Muscle of back (tissue), 11 donors: ENCODE results near the gene FRAS1. TPM values are rescaled to one million over a fixed set of nuclear protein-coding genes. Genes with fewer than 3 reads are reported as not detected.
"Not testable (repeated sequence)": the region's sequence is repeated elsewhere in the genome, so short reads cannot be mapped to it uniquely, and the experiment has no call there.

Experiments
- DNase-seq, 3 donors: peaks; one replicate each; pipeline versions ENCODE4 v3.0.0 to v3.0.0-alpha.2; 2013
- polyA plus RNA-seq, 10 donors: library from polyadenylated mRNA; unstranded; fragments of 120-200 nt; gene quantifications; one replicate each; pipeline ENCODE4 v1.2.1, GENCODE V29; 2013; ENCODE audit not compliant: insufficient read length in 10 of 10

Gene FRAS1
- polyA plus RNA-seq, 10 donors, result 3.6 to 14.0 (median 7.2) TPM

DNA sequence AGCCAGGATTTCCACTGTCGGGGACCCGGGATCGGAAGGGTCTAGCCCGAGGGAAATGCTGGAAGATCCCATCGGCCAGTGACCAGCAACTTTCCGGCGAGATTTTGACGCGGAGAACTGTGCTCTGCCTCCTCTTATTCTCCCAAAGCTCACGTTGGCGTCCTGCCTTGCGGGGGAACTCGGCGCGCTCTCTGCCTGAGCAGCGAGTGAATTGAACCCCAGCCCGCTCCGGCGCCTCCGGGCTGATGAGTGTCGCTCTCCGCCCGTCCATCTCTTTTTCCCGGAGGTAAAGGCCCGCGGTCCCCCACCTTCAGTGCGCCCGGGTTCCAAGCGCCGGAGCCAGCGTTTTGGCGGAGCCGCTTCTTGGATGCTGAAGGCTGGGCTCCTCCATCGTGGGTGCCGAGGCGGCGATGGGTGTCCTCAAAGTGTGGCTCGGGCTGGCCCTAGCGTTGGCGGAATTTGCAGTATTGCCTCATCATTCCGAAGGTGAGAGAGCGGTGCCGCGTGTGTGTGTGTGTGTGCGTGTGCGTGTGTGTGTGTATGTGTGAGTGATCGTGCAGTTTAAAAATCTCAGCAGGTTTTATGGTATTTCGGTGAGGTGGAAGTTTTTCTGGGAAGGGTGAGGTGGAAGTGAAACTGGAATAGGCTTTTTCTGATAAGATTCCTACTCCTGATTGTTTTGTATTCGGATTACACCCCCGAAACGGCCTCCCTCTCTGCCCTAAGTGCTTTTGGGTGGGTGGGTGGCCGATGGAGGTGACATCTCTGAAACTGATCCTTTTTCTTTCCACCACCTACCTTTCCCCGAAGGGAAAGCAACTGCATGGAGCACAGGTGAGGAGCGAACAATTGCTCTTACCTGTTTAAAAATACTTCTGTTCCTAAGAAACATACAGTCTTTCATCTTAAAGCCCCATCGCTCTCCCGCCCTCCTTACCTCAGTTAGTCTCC, 752 bp downstream of the FRAS1 start:
- peak; percentile 33 to 84 (median 68) for DNase-seq

- DNase-seq, result peak; percentile 27 to 74 (median 40)
Measured at GRCh38 chr4:78058591-78059523, 1.7 kb downstream of the FRAS1 start.

- peak; percentile 71 to 85 (median 73) for DNase-seq
Measured at GRCh38 chr4:78059524-78059889, 2.4 kb downstream of the FRAS1 start.

DNA sequence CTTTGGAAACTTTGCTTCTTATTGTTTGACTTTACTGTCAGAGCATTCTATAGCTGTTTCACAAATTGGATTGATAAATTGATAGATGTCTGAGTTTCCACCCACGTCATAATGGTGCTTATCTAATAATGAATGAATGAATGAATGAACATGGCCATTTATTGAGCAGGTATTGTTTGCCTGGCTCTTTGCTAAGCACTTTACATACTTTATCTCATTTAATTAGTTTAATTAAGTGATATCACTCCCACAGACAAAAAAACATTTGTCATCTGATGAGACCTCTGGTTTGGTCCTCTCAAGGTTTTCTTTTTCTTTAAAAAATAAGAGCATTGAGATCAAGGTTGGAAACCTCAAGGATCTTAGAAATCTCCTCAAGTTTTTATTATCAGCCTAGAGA, 2.8 kb downstream of the FRAS1 start:
- no peak for DNase-seq

- DNase-seq, result no peak
Measured at GRCh38 chr4:78061939-78062570, 4.9 kb downstream of the FRAS1 start.

DNA sequence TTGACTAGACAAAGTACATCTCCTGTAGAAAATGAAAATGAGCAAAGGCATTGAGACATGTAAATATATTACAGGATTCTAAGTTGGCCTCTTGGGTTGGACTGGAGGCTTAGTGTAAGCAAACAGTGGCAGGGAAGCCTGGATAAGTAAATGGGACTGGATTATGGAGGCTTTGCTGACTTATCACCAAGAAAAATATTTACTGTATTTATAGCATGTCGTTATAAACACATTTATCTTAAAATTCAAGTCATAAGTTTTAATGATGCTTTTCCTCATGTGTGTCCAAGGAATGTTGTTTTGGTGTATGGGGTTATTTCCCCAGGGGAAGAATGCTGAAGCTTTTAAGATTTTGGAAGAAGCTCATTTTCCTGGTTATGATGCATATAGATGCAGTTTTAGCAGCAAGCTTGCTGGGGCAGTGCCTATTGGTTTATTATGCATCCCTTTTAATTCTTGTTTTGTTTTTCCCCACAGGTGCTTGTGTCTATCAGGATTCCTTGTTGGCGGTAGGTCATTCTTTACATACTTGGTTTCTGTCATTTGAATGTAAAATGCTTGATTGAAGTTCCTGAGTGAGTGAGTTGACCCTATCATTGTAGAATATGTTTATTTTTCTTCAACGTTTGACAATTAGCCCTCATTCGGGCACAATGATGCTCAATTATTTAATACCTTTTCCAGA, 8.5 kb downstream of the FRAS1 start:
- DNase-seq, result no peak

- DNase-seq, result no peak
Measured at GRCh38 chr4:78068481-78068880, 11.4 kb downstream of the FRAS1 start.

GRCh38 chr4:78069319-78069718, 12.2 kb downstream of the FRAS1 start:
- DNase-seq, result no peak

- DNase-seq, result peak; percentile 52 to 66 (median 56)
Measured at GRCh38 chr4:78069859-78070258, 12.7 kb downstream of the FRAS1 start.

DNA sequence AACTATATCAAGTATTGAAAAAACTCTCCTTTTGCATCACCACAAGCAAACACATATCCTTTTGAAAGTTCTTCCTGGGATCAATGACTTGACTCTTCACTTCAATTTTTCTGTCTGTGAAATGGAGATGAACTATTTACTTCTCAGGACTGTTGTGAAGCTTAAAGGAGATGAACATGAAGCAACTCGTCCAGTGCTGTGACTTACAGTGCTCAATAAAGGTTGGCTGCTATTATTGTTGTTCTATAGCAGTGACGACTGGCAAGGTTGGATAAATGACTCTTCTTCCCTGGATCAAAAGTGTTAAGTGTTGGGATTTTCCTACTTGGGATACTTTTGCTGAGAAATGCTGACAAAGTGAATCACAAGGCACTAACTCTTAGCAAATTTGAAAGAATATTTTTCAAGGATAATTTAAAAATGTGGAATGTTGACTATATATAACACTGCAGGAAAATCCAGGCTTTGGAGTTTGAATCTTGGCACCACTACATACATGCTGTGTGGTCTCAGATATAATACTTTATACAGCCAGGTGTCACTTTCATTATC, 13.7 kb downstream of the FRAS1 start:
- DNase-seq, result no peak

- no peak for DNase-seq
Measured at GRCh38 chr4:78074759-78075158, 17.6 kb downstream of the FRAS1 start.

- DNase-seq, result no peak
Measured at GRCh38 chr4:78075986-78076385, 18.9 kb downstream of the FRAS1 start.

DNA sequence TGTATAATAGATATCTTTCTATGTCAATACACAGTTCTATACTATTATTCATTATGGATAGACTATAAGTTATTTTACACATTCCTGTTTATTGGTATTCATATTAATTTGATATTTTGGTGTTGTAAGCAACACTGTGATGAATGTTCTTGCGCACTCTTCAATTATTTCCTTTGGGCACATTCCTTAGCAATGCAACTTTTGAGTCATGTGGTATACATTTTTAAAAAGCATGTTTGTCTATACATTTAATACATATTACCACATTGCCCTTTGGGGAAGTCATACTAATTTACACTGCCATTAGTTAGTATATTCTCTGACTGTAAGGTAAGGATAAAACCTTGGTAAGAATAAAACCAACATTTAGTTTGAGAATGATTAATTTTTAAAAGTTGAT, 21.0 kb downstream of the FRAS1 start:
- no peak for DNase-seq

GRCh38 chr4:78079726-78080430, 22.8 kb downstream of the FRAS1 start:
- DNase-seq, result peak in 1 of 3 donors; percentile 27

- no peak for DNase-seq
Measured at GRCh38 chr4:78081541-78081940, 24.4 kb downstream of the FRAS1 start.

GRCh38 chr4:78083035-78083434, 25.9 kb downstream of the FRAS1 start:
- no peak for DNase-seq

- no peak for DNase-seq
Measured at GRCh38 chr4:78091534-78091933, 34.4 kb downstream of the FRAS1 start.

DNA sequence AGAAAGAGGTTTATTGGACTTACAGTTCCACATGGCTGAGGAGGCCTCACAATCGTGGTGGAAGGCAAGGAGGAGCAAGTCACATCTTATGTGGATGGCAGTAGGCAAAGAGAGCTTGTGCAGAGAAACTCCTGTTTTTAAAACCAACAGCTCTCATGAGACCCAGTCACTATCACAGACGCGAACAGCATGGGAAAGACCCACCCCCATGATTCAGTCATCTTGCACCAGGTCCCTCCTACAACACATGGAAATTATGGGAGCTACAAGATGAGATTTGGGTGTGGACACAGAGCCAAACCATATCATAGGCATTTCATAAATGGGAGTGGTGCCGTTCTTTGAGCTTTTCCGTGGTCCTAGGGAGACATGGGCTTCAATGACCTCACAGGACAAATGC, 35.2 kb downstream of the FRAS1 start:
- DNase-seq, result not testable (repeated sequence)

DNA sequence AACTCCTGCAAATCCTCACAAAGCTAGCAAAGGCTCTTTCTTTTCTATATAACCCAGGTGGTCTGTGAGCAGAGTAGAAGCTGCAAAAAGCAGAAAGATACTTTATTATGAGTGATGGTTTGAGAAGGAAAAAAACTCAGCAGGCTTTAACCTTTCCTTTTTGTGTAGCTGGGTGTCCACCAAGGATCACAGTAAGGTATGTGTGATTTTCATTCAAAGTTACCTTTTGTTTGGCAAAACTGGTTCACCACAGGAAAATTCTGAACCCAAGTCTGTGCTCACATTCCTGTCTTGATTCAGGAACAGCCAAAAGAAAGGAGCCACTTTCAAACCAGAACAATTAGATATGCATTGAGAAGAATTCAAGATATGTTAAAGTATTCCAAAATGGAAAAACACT, 35.7 kb downstream of the FRAS1 start:
- no peak for DNase-seq

DNA sequence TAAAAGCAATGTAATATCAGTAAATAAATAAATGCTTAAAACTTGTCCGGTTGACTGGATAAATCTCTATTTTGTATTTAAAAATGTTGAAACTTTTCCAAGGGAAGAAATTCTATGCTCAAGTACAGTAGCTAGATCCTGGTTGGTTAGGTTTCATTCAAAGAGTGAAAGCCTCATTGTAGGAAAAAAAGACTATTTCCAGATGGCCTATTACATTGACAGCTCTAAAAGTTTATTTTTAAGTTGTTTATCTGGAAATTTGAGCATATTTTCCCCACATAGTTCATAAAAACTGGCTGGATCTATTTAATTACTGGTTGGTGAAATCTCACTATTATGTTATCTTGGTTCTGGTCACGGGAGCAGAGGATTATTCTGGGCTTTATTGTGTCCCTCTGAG, 38.0 kb downstream of the FRAS1 start:
- DNase-seq, result no peak
